ENCODE data around the gene TPST2. TPM values are rescaled to one million over a fixed set of nuclear protein-coding genes. Genes with fewer than 3 reads are reported as not detected.

Gene TPST2
- total and polyA plus RNA-seq, 10 of the 15 experiments (the other 5 are each of a cell fraction or from before 2014, with no cell fraction given) = 6.3 to 33.7 (median 28.4) TPM

- no peak overlapping the region for H3K4me3 ChIP-seq
- H3K36me3 ChIP-seq (ENCODE audit: control insufficient read depth in 2 of 2, insufficient read depth in 2 of 2, low read length in 1 of 2) = peaks cover 2 to 7% of the 10 kb centered on the region in 2 experiments
- H4K20me1 ChIP-seq (ENCODE audit: control insufficient read depth, insufficient read depth) = no peaks in the 10 kb centered on the region
- intact Hi-C loops (cut with micrococcal nuclease; ENCODE audit: unreplicated experiment) = no loop called here
- in situ Hi-C loops (cut with MboI) = no loop called here
- ChIA-PET POLR2A (no interaction called here), CTCF (no interaction called here), RAD21 (ENCODE audit: unreplicated experiment) (no interaction called here), SMC1A (ENCODE audit: uncharacterized antibody, unreplicated experiment) (no interaction called here)
- FAIRE-seq (no peak), DNase-seq (ENCODE audit: low read depth, low spot score) (no peak), ATAC-seq (no peak)
- no peaks in the 10 kb centered on the region for H3K27me3 ChIP-seq (replicated peaks in 1 of 2; ENCODE audit: control insufficient read depth in 2 of 2, insufficient read depth in 2 of 2, low read length in 1 of 2)
- H3K9ac ChIP-seq (ENCODE audit: control insufficient read depth, insufficient read depth, low read length) = no peak overlapping the region
- H3K79me2 ChIP-seq (ENCODE audit: control insufficient read depth, insufficient read depth, low read length) = peaks cover 19% of the 10 kb centered on the region
- no TSS peak for BruUV-seq (replicated peaks)
- TF ChIP-seq PAX5 (IDR thresholded peaks at IDR 0.05; ENCODE audit: borderline replicate concordance, low read depth, low read length) (no peak), SMC3 (IDR thresholded peaks at IDR 0.05; ENCODE audit: borderline replicate concordance, low read length) (no peak), RB1 (IDR thresholded peaks at IDR 0.05; ENCODE audit: borderline replicate concordance) (no peak), ZBTB40 (IDR thresholded peaks at IDR 0.05; ENCODE audit: borderline replicate concordance) (peak; percentile 77), ZZZ3 (IDR thresholded peaks at IDR 0.05; ENCODE audit: control insufficient read depth, insufficient read length, low read depth) (no peak)
- no peaks in the 10 kb centered on the region for H3K9me3 ChIP-seq (replicated peaks; ENCODE audit: control insufficient read depth, insufficient read depth, low read length)
- H3K4me2 ChIP-seq (ENCODE audit: control insufficient read depth, insufficient read depth) = no peak overlapping the region
- H3K27ac ChIP-seq (ENCODE audit: control insufficient read depth, insufficient read depth) = no peak overlapping the region
- peaks cover 16% of the 10 kb centered on the region for H3K4me1 ChIP-seq (ENCODE audit: control insufficient read depth, insufficient read depth, low read length)
- no peak overlapping the region for H2AFZ ChIP-seq (ENCODE audit: control insufficient read depth, low read depth, low read length)
- WGBS (ENCODE audit: insufficient coverage, insufficient replicate concordance, low lambda C conversion rate, missing lambda C conversion rate) = 98% methylated on average over 8 of the region's 8 CpGs
Observed at GRCh38 chr22:26581633-26582168, 8.2 kb downstream of the TPST2 start.
